ENCODE data around the gene SLC6A3. TPM values are rescaled to one million over a fixed set of nuclear protein-coding genes. Genes with fewer than 3 reads are reported as not detected.

The SLC6A3 gene
- total and polyA plus RNA-seq, 3 donors from 2014 or later: 0.55 to 1.5 (median 0.83) TPM

DNA sequence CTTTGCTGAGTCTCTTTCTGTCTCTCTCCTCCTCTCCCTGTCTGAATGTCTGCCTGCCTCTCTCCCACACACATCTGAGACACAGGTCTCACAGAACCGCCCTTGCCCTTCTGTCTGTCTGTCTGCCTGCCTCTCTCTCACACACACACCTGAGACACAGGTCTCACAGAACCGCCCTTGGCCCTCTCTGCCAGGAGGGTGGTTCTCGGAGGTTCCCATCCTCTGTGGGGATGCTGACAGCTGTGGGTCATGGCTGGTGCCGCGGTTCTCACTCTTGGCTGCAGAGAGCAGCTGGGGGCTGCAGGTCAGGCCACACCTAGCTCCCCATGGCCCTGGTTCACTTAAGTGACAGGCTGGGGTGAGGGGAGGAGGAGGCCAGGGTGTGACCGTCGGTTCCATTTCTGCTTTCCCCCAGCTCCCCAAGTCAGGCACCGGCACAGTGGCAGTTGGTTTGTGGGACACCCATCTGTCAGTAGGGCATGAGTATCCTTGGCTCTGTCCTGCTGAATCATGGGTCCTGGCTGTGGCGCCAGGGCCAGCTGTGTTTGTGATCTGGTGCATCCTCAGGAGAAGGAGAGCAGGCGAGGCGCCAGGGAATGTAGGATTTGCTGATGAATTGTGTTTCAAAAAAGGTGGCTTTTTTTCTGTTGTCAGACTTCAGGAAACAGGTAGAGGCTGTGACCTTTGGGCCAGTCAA, 58.0 kb downstream of the SLC6A3 start:
- DNase-seq: no peak
- Histone ChIP-seq H3K4me3 (no peak overlapping the region), H3K27me3 (no peaks in the 10 kb centered on the region), H3K9me3 (no peaks in the 10 kb centered on the region), H3K36me3 (ENCODE audit: low read depth, missing control alignments) (no peaks in the 10 kb centered on the region), H3K27ac (no peak overlapping the region), H3K4me1 (peaks cover 4% of the 10 kb centered on the region)
- intact Hi-C loops (cut with DNase I; ENCODE audit: low total_unique reads): no loop called here
- 70 to 80% methylated on average over 8 to 11 of the region's 11 CpGs for WGBS, 2 donors
- no peak for TF ChIP-seq POLR2A (IDR thresholded peaks at IDR 0.05)
- TF ChIP-seq, protein P1, sequence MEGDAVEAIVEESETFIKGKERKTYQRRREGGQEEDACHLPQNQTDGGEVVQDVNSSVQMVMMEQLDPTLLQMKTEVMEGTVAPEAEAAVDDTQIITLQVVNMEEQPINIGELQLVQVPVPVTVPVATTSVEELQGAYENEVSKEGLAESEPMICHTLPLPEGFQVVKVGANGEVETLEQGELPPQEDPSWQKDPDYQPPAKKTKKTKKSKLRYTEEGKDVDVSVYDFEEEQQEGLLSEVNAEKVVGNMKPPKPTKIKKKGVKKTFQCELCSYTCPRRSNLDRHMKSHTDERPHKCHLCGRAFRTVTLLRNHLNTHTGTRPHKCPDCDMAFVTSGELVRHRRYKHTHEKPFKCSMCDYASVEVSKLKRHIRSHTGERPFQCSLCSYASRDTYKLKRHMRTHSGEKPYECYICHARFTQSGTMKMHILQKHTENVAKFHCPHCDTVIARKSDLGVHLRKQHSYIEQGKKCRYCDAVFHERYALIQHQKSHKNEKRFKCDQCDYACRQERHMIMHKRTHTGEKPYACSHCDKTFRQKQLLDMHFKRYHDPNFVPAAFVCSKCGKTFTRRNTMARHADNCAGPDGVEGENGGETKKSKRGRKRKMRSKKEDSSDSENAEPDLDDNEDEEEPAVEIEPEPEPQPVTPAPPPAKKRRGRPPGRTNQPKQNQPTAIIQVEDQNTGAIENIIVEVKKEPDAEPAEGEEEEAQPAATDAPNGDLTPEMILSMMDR (IDR thresholded peaks at IDR 0.05): no peak

DNA sequence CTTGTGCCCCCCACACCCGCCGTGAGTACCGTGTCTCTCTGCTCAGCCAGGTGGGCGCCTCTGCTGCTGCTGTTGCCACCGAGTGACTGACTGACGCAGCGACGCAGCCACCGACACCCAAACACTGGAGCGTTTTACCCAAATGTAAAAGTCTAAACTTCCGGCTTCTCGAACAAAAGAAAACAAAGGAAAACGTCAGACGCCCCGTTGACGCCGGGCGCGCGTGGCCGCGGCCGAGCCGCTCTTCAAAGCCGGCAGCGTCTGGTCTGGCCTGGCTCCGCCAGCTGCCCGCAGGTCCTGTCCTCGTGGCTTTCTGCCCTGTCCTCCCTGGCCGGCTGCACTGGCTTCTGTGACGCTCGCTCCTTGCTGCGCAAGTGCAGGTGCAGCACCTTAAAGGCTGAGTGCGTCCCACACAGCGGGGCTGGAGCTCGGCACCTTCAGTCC, 58.9 kb downstream of the SLC6A3 start:
- TF ChIP-seq POLR2A (IDR thresholded peaks at IDR 0.05): no peak
- TF ChIP-seq, protein P1 (IDR thresholded peaks at IDR 0.05): no peak
- WGBS, 2 donors: 1 to 3% methylated on average over 9 to 36 of the region's 36 CpGs
- intact Hi-C loops (cut with DNase I; ENCODE audit: low total_unique reads): no loop called here
- Histone ChIP-seq H3K4me1 (peaks cover 4% of the 10 kb centered on the region), H3K27ac (peak overlapping the region in 1 of 2 donors; percentile 59), H3K27me3 (no peaks in the 10 kb centered on the region), H3K4me3 (peak overlapping the region; percentile 53 to 68), H3K9me3 (no peaks in the 10 kb centered on the region), H3K36me3 (ENCODE audit: low read depth, missing control alignments) (no peaks in the 10 kb centered on the region)
- DNase-seq: peak; percentile 65

DNA sequence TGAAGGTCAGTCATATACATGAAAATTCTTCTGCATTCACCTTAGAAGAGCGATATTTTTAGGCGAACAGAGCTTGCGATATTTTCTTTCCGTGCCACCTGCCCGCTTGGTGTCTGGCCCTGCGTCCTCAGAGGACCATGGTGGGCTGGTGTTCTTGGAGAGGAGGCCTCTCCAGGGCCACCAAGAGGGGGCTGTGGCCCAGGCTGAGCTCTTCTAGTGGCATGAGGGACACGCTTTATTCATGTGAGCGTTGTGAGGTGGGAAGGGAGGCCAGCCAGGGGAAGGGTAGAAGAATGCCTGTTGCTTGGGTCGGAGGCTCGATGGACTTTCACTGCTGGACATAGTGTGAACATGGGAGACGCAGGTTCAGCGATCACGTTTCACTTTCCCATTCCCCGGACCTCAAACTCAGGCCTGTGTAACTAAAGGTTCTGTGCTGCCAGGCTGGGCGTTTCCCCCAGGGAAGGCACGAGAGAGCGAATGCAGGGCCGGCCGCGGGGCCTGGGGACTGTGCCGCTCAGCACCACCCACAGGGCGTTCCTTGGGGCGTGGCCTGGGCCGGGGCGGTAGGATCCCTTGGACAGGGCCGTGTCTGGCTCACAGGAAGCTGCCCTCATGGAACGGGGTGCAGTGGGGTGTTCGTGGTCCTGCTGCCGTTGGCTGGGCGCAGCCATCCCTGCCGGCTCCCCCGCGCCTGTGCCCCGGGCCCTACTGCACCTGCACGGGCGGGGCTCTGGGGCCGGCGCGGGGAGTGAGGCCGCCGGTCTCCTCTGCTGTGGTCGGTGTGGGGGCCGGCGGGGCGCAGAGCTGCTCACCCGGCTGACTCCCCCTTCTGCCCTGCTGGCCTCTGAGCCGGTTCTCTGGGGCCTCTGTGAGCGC, 59.6 kb downstream of the SLC6A3 start:
- Histone ChIP-seq H3K27me3 (no peaks in the 10 kb centered on the region), H3K27ac (peak overlapping the region in 1 of 2 donors; percentile 59), H3K4me3 (peak overlapping the region; percentile 53 to 68), H3K4me1 (peaks cover 4% of the 10 kb centered on the region), H3K36me3 (ENCODE audit: low read depth, missing control alignments) (no peaks in the 10 kb centered on the region), H3K9me3 (no peaks in the 10 kb centered on the region)
- intact Hi-C loops (cut with DNase I; ENCODE audit: low total_unique reads): no loop called here
- 16 to 31% methylated on average over 13 to 28 of the region's 48 CpGs for WGBS, 2 donors
- DNase-seq: peak; percentile 89
- TF ChIP-seq, protein P1 (IDR thresholded peaks at IDR 0.05): no peak
- TF ChIP-seq POLR2A (IDR thresholded peaks at IDR 0.05): no peak

DNA sequence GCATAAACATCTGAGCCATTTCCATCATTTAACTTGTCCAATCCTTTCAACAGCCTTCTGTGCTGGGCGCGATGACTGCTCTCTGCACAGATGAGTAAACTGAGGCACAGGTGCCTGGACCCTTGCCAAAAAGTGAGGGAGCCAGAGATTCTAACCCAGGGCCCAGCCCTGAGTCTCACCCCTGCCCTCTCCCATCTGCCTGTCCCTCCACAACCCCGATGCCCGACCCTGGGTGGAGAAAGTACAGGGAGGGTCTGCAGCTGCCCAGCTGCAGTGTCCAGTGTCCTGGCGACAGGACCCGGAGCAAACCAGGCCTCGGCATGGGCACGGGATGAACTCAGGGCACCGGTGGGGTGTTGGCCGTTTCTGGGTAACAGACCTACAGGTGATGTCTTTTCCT, 60.7 kb downstream of the SLC6A3 start:
- no peaks in the 10 kb centered on the region for H3K36me3 ChIP-seq (ENCODE audit: low read depth, missing control alignments)
- WGBS, 2 donors: 85 to 88% methylated on average over 10 of the region's 10 CpGs
- H3K27ac ChIP-seq: no peak overlapping the region
- no peak for TF ChIP-seq POLR2A (IDR thresholded peaks at IDR 0.05)
- TF ChIP-seq, protein P1 (IDR thresholded peaks at IDR 0.05): no peak
- no peaks in the 10 kb centered on the region for H3K27me3 ChIP-seq
- no peak for DNase-seq
- peaks cover 4% of the 10 kb centered on the region for H3K4me1 ChIP-seq
- intact Hi-C loops (cut with DNase I; ENCODE audit: low total_unique reads): no loop called here
- H3K9me3 ChIP-seq: no peaks in the 10 kb centered on the region
- H3K4me3 ChIP-seq: no peak overlapping the region

Measured in testis (tissue), 3 donors.